ENCODE measurements around the gene PTGIR.

GRCh38 chr19:46603195-46603637, 21.7 kb downstream of the PTGIR start:
- TF ChIP-seq POLR2AphosphoS5 (IDR thresholded peaks at IDR 0.05; ENCODE audit: borderline replicate concordance, low read depth, low read length): no peak
- TF ChIP-seq EZH2 (IDR thresholded peaks at IDR 0.05): no peak

Measured in SK-N-MC (cell line).